PC-9 (cell line): ENCODE results near the gene FTO. TPM values are rescaled to one million over a fixed set of nuclear protein-coding genes. Genes with fewer than 3 reads are reported as not detected.

Source experiments
- BruUV-seq: library from RNA; stranded (reverse); fragments of 400-500 nt; replicated peaks from 2 replicates; lab custom pipeline; 2021; lab: Mats Ljungman, UMichigan
- CTCF ChIA-PET: fragments of 300-600 bp; sonication (Branson Sonifier 250); formaldehyde crosslinking; loops from one replicate; lab custom pipeline; 2022; ENCODE audit warnings: antibody characterized with exemption; lab: Charles Lee
- POLR2A ChIA-PET: fragments of 300-600 bp; sonication (Branson Sonifier 250); formaldehyde crosslinking; loops from one replicate; lab custom pipeline; 2022; ENCODE audit warnings: antibody characterized with exemption; ENCODE audit not compliant: unreplicated experiment; lab: Charles Lee
- DNase-seq, 2 experiments: peaks; one replicate each; pipeline versions ENCODE4 v3.0.0 to v3.0.0-alpha.2; 2015 to 2022; ENCODE audit warnings: mixed read lengths in 1 of 2
- H2AFZ ChIP-seq: fragments of 200-600 bp; sonication (generic); 2 replicates; pipeline ENCODE4 v1.8.1; 2017; ENCODE audit warnings: antibody characterized with exemption
- H3F3A ChIP-seq: fragments of 200-600 bp; sonication (generic); 2 replicates; pipeline ENCODE4 v1.8.1; 2017; ENCODE audit warnings: antibody characterized with exemption, mild to moderate bottlenecking, low read depth; ENCODE audit not compliant: insufficient read depth
- H3K27ac ChIP-seq: fragments of 200-600 bp; sonication (generic); 2 replicates; pipeline ENCODE4 v1.6.1; 2016; ENCODE audit warnings: mixed run types
- H3K27me3 ChIP-seq: fragments of 200-600 bp; sonication (generic); 2 replicates; pipeline ENCODE4 v1.6.1; 2016; ENCODE audit warnings: low read depth, mixed run types; ENCODE audit not compliant: insufficient read depth
- H3K36me3 ChIP-seq: fragments of 200-600 bp; sonication (generic); 2 replicates; pipeline ENCODE4 v1.6.1; 2016; ENCODE audit warnings: low read depth, mixed run types
- H3K4me1 ChIP-seq: fragments of 200-600 bp; sonication (generic); replicated peaks from 2 replicates; pipeline ENCODE4 v1.6.1; 2016; ENCODE audit warnings: mixed run types; ENCODE audit not compliant: insufficient read depth
- H3K4me2 ChIP-seq: fragments of 200-600 bp; sonication (generic); 2 replicates; pipeline ENCODE4 v1.6.1; 2017; ENCODE audit warnings: mixed run types
- H3K4me3 ChIP-seq: fragments of 200-600 bp; sonication (generic); 2 replicates; pipeline ENCODE4 v1.6.1; 2016; ENCODE audit warnings: mixed run types
- H3K79me2 ChIP-seq: fragments of 200-600 bp; sonication (generic); 2 replicates; pipeline ENCODE4 v1.6.1; 2017; ENCODE audit warnings: low read depth, mixed run types
- H3K9me2 ChIP-seq: fragments of 200-600 bp; sonication (generic); 2 replicates; pipeline ENCODE4 v1.8.1; 2017; ENCODE audit warnings: mild to moderate bottlenecking; ENCODE audit not compliant: insufficient read depth
- H3K9me3 ChIP-seq: fragments of 200-600 bp; sonication (generic); 2 replicates; pipeline ENCODE4 v1.8.1; 2016; ENCODE audit warnings: low read depth; ENCODE audit not compliant: insufficient read depth
- H4K20me1 ChIP-seq: fragments of 200-600 bp; sonication (generic); 2 replicates; pipeline ENCODE4 v1.8.1; 2017; ENCODE audit not compliant: insufficient read depth
- CTCF ChIP-seq: fragments of 200-600 bp; sonication (generic); conservative IDR thresholded peaks from 2 replicates; pipeline ENCODE4 v1.6.1; 2017; ENCODE audit warnings: mixed run types, antibody characterized with exemption, mild to moderate bottlenecking, moderate library complexity
- EZH2 ChIP-seq: fragments of 200-600 bp; sonication (generic); IDR thresholded peaks from 2 replicates; pipeline ENCODE4 v1.8.0; 2017; ENCODE audit warnings: antibody characterized with exemption, low read depth
- intact Hi-C: fragments of 100-400 bp; cut with micrococcal nuclease; formaldehyde crosslinking; loops from one replicate; pipeline ENCODE4 v1.10.0; 2022; ENCODE audit not compliant: unreplicated experiment
- total RNA-seq: library from RNA; stranded (reverse); gene quantifications from 2 replicates; pipeline ENCODE4 v1.2.3, GENCODE V29; 2021

Gene FTO
- total RNA-seq, 1 experiment from 2014 or later: 58.1 TPM

DNA sequence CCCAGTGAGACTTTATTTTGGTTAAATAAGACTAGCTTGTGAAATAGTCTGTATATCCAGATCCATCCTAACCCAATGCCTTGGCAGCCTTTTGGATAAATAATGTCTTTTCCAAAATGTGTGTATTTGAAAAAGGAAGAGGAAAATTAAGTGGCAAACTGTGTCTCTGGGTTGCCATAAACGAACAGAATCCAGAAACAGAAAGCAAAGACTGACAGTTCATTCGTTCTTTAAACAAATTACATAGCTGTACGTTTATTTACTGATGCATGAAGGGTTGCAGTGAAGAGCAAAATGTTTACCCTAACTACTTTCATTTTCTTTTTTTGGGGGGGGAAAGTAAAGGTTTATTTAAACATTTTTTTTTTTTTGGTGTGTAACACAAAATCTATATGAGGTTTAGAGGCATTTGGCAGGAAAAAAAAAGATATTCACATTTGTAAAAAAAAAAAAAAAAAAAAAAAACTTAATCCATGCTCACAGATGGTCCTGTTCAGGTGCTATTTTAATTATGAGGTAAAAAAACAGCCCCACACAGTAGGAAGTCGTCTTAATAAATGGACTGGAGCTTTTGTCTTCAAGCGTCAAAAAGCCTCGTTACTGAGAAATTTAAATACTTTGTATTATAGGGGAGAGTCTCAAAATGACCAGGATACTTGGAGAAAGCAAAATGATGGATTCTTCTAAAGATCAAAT, 245.9 kb downstream of the FTO start:
- Histone ChIP-seq H3K27ac (no peak overlapping the region), H3K79me2 (no peaks in the 10 kb centered on the region), H3K36me3 (no peaks in the 10 kb centered on the region), H3F3A (no peaks in the 10 kb centered on the region), H3K4me3 (no peak overlapping the region), H3K4me2 (no peak overlapping the region), H3K4me1 (peaks cover 9% of the 10 kb centered on the region; the same call in 1 of the 2 replicates), H3K27me3 (no peaks in the 10 kb centered on the region), H2AFZ (no peak overlapping the region), H3K9me3 (no peaks in the 10 kb centered on the region), H3K9me2 (no peaks in the 10 kb centered on the region), H4K20me1 (no peaks in the 10 kb centered on the region)
- CTCF ChIA-PET: interaction anchor here (0.6 to 0.7 kb wide), 2 partner anchors 13 to 439 kb away, joined by 3 to 11 read pairs; no protein-coding TSS in a partner anchor
- no TSS peak for BruUV-seq
- intact Hi-C loops: loop anchor here (10.0 kb wide), 1 partner anchor 55 kb away; no protein-coding TSS in a partner anchor
- POLR2A ChIA-PET: interaction anchor here (0.7 kb wide), 1 partner anchor 120 kb away, joined by 6 read pairs; no protein-coding TSS in a partner anchor
- DNase-seq: no peak
- TF ChIP-seq CTCF: no peak
- TF ChIP-seq EZH2: no peak

- Histone ChIP-seq H3F3A (no peaks in the 10 kb centered on the region), H3K4me1 (peaks cover 9% of the 10 kb centered on the region; the same call in 1 of the 2 replicates), H3K4me2 (no peak overlapping the region), H3K9me2 (no peaks in the 10 kb centered on the region), H4K20me1 (no peaks in the 10 kb centered on the region), H2AFZ (no peak overlapping the region), H3K79me2 (no peaks in the 10 kb centered on the region), H3K27ac (no peak overlapping the region), H3K9me3 (no peaks in the 10 kb centered on the region), H3K4me3 (no peak overlapping the region), H3K27me3 (no peaks in the 10 kb centered on the region), H3K36me3 (no peaks in the 10 kb centered on the region)
- TF ChIP-seq CTCF (no peak), EZH2 (no peak)
- DNase-seq: no peak
- ChIA-PET POLR2A (interaction anchor here (0.7 kb wide), 1 partner anchor 121 kb away, joined by 6 read pairs; no protein-coding TSS in a partner anchor), CTCF (no interaction called here)
- no TSS peak for BruUV-seq
- intact Hi-C loops: no loop called here
These were observed 246.7 kb downstream of the FTO start for GRCh38 chr16:53950677-53951076.

- no peak overlapping the region for H2AFZ ChIP-seq
These were observed 248.6 kb downstream of the FTO start for GRCh38 chr16:53952215-53953208.

More at GRCh38 chr16:53952215-53953208, 248.6 kb downstream of the FTO start:
- no peaks in the 10 kb centered on the region for H4K20me1 ChIP-seq
- no peak overlapping the region for H3K27ac ChIP-seq
- ChIA-PET POLR2A (no interaction called here), CTCF (interaction anchor here (0.7 kb wide), 1 partner anchor 69 kb away, joined by 3 read pairs; no protein-coding TSS in a partner anchor)
- no peaks in the 10 kb centered on the region for H3K79me2 ChIP-seq
- no peaks in the 10 kb centered on the region for H3K27me3 ChIP-seq
- no TSS peak for BruUV-seq
- no peak for DNase-seq
- H3K9me3 ChIP-seq: no peaks in the 10 kb centered on the region
- H3K9me2 ChIP-seq: no peaks in the 10 kb centered on the region
- H3K36me3 ChIP-seq: no peaks in the 10 kb centered on the region
- no peak for TF ChIP-seq CTCF
- no peak for TF ChIP-seq EZH2
- no peak overlapping the region for H3K4me3 ChIP-seq
- no peak overlapping the region for H3K4me2 ChIP-seq
- H3K4me1 ChIP-seq: no peaks in the 10 kb centered on the region
- H3F3A ChIP-seq: no peaks in the 10 kb centered on the region
- intact Hi-C loops: no loop called here
